K562 (cell line): ENCODE results near the gene TXNIP. TPM values are rescaled to one million over a fixed set of nuclear protein-coding genes. Genes with fewer than 3 reads are reported as not detected.

ENCODE experiments used
- ATAC-seq: fragments of 200-7000 bp; cut with Tn5 transposase; 3 replicates; pipeline ENCODE4 v1.9.1; 2020; ENCODE audit warnings: moderate library complexity
- BruUV-seq: library from RNA; stranded (reverse); fragments of 400-500 nt; replicated peaks from 2 replicates; lab custom pipeline; 2021; lab: Mats Ljungman, UMichigan
- CTCF ChIA-PET: fragments of 300-600 bp; formaldehyde crosslinking; extraction: SDS; loops from one replicate; lab custom pipeline; 2021; ENCODE audit warnings: low intra/inter-chr PET ratio; lab: Yijun Ruan, JAX
- POLR2A ChIA-PET: fragments of 300-600, 350-650 bp; sonication (Branson Sonifier 250); formaldehyde crosslinking; extraction: SDS; loops from one replicate; lab custom pipeline; 2021; ENCODE audit warnings: antibody characterized with exemption, inconsistent platforms; lab: Yijun Ruan, JAX
- DNase-seq, 4 experiments: peaks; one replicate each; pipeline versions ENCODE4 v3.0.0 to v3.0.0-alpha.2; 2011 to 2018; ENCODE audit warnings: low spot score in 3 of 4, mixed read lengths in 3 of 4; ENCODE audit errors: extremely low read depth in 1 of 4
- FAIRE-seq: peaks from 2 replicates; lab custom pipeline; 2011; peaks lifted over from hg19 to GRCh38; lab: Jason Lieb, UNC
- H2AFZ ChIP-seq: 2 replicates; pipeline ENCODE4 v1.6.0; 2011; ENCODE audit warnings: low read depth, low read length, control low read depth, inconsistent platforms
- H3K27ac ChIP-seq: fragments of 200-600 bp; 3 replicates; pipeline ENCODE4 v1.8.0; 2011; ENCODE audit warnings: low read depth, mild to moderate bottlenecking, control low read depth, inconsistent platforms, low read length, moderate library complexity, mixed read lengths; ENCODE audit errors: extremely low read depth
- H3K27me3 ChIP-seq, 2 experiments: fragments of 300-600 bp in 1 of 2; 2 replicates in 1 of 2; 3 replicates in 1 of 2; pipeline versions ENCODE4 v1.6.0 to v1.8.0; 2011; ENCODE audit warnings: inconsistent platforms in 2 of 2, low read length in 2 of 2, mild to moderate bottlenecking in 1 of 2, mixed read lengths in 1 of 2, moderate library complexity in 1 of 2; ENCODE audit not compliant: control insufficient read depth in 2 of 2, insufficient read depth in 2 of 2
- H3K36me3 ChIP-seq: fragments of 300-600 bp; 3 replicates; pipeline ENCODE4 v1.8.0; 2011; ENCODE audit warnings: mild to moderate bottlenecking, low read length, inconsistent platforms; ENCODE audit not compliant: control insufficient read depth, insufficient read depth
- H3K4me1 ChIP-seq, 2 experiments: fragments of 200-600 bp in 1 of 2; replicated peaks in 1 of 2; 2 replicates in 1 of 2; 3 replicates in 1 of 2; pipeline versions ENCODE4 v1.5.1 to v1.8.0; 2011; ENCODE audit warnings: inconsistent platforms in 2 of 2, low read length in 2 of 2, mild to moderate bottlenecking in 1 of 2, mixed read lengths in 1 of 2, moderate library complexity in 1 of 2; ENCODE audit not compliant: control insufficient read depth in 2 of 2, insufficient read depth in 2 of 2
- H3K4me2 ChIP-seq: 2 replicates; pipeline ENCODE4 v1.6.1; 2011; ENCODE audit warnings: low read length, control low read depth, inconsistent platforms, mixed read lengths; ENCODE audit not compliant: insufficient read depth
- H3K4me3 ChIP-seq: fragments of 200-600 bp; sonication (generic), shearing (Covaris generic); 2 replicates; pipeline ENCODE4 v1.5.1; 2016; ENCODE audit warnings: control low read depth, inconsistent platforms
- H3K79me2 ChIP-seq: fragments of 200-600 bp; 3 replicates; pipeline ENCODE4 v1.8.0; 2011; ENCODE audit warnings: low read length, inconsistent platforms; ENCODE audit not compliant: control insufficient read depth, insufficient read depth
- H3K9ac ChIP-seq, 2 experiments: 2 replicates each; pipeline versions ENCODE4 v1.6.0 to v1.6.1; 2011; ENCODE audit warnings: low read depth in 2 of 2, low read length in 2 of 2, control low read depth in 1 of 2, inconsistent platforms in 1 of 2, mild to moderate bottlenecking in 1 of 2, mixed read lengths in 1 of 2; ENCODE audit not compliant: insufficient read depth in 1 of 2
- H3K9me1 ChIP-seq: one replicate; pipeline ENCODE4 v1.6.0; 2011; ENCODE audit warnings: inconsistent platforms, mild to moderate bottlenecking, low read length, moderate library complexity; ENCODE audit not compliant: control insufficient read depth, insufficient read depth
- H3K9me3 ChIP-seq: replicated peaks from 2 replicates; pipeline ENCODE4 v1.5.1; 2011; ENCODE audit warnings: low read depth, low read length, inconsistent platforms; ENCODE audit not compliant: control insufficient read depth, insufficient read depth
- H4K20me1 ChIP-seq: replicated peaks from 2 replicates; pipeline ENCODE4 v1.6.1; 2011; ENCODE audit warnings: low read length, inconsistent platforms, mixed read lengths; ENCODE audit not compliant: control insufficient read depth, insufficient read depth
- ARNT ChIP-seq, 2 experiments: fragments of 450-650 bp; IDR thresholded peaks; 2 replicates each; pipeline ENCODE4 v1.6.1; 2016; ENCODE audit warnings: mild to moderate bottlenecking in 1 of 2
- CHD1 ChIP-seq: fragments of 200-600 bp; sonication (generic); IDR thresholded peaks from one replicate; pipeline ENCODE4 v1.6.1; 2012; ENCODE audit warnings: mild to moderate bottlenecking, moderate library complexity, low read length, inconsistent platforms
- FOSL1 ChIP-seq: fragments of 200-800 bp; sonication (Bioruptor generic); conservative IDR thresholded peaks from 2 replicates; pipeline ENCODE4 v1.6.1; 2016; ENCODE audit warnings: missing genetic modification characterization, missing compliant biosample characterization
- FUS ChIP-seq: fragments of 200-400 bp; formaldehyde crosslinking; optimal IDR thresholded peaks from 2 replicates; pipeline ENCODE3; 2017; ENCODE audit warnings: low read depth, low read length
- NONO ChIP-seq, 2 experiments: fragments of 200-400 bp in 1 of 2; fragments of 450-650 bp in 1 of 2; formaldehyde crosslinking in 1 of 2; IDR thresholded peaks; 2 replicates each; pipeline ENCODE4 v1.6.1; 2017; ENCODE audit warnings: low read depth in 2 of 2, mild to moderate bottlenecking in 2 of 2, moderate library complexity in 2 of 2, low read length in 1 of 2
- RFX1 ChIP-seq: fragments of 450-650 bp; IDR thresholded peaks from 2 replicates; pipeline ENCODE4 v1.6.1; 2016; ENCODE audit warnings: mild to moderate bottlenecking, moderate library complexity
- SREBF1 ChIP-seq: fragments of 150-350 bp; IDR thresholded peaks from 2 replicates; pipeline ENCODE4 v1.6.1; 2014; ENCODE audit warnings: antibody characterized with exemption, low read depth, low read length, borderline replicate concordance
- SRSF1 ChIP-seq: fragments of 200-400 bp; formaldehyde crosslinking; IDR thresholded peaks from 2 replicates; pipeline ENCODE4 v1.6.1; 2017; ENCODE audit warnings: mild to moderate bottlenecking, low read depth, low read length, moderate library complexity
- XRCC5 ChIP-seq: fragments of 200-400 bp; formaldehyde crosslinking; IDR thresholded peaks from 2 replicates; pipeline ENCODE4 v1.6.1; 2017; ENCODE audit warnings: low read depth, mild to moderate bottlenecking, low read length
- ZBTB1 ChIP-seq: sonication (generic); formaldehyde crosslinking; IDR thresholded peaks from 2 replicates; pipeline ENCODE4 v1.8.1; 2023; ENCODE audit warnings: missing genetic modification reagents, low read depth, mild to moderate bottlenecking, borderline replicate concordance
- ZNF134 ChIP-seq: fragments of 250-450 bp; sonication (Bioruptor Pico); conservative IDR thresholded peaks from 2 replicates; pipeline ENCODE4 v1.4.0; 2020
- ZNF347 ChIP-seq: fragments of 450-650 bp; formaldehyde crosslinking; IDR thresholded peaks from 2 replicates; pipeline ENCODE4 v1.4.0; 2020; ENCODE audit warnings: low read depth, mild to moderate bottlenecking, moderate library complexity
- WGBS: fragments of 100-300 bp; shearing (Covaris generic); methylation state at CpG from one replicate; pipeline ENCODE4 v1.1.6; 2016; ENCODE audit warnings: low coverage, mixed read lengths; ENCODE audit not compliant: insufficient coverage; ENCODE audit errors: missing lambda C conversion rate; 5-methylcytosine and 5-hydroxymethylcytosine counted together
- in situ Hi-C: fragments of 300-500 bp; cut with MboI; formaldehyde crosslinking; loops from 4 replicates; pipeline ENCODE4 v1.15.0; 2018; ENCODE audit warnings: inconsistent platforms, mixed read lengths
- intact Hi-C: fragments of 100-400 bp; cut with micrococcal nuclease; formaldehyde crosslinking; loops from 2 replicates; pipeline ENCODE4 v1.14.2; 2022
- polyA plus RNA-seq, 8 experiments: library from polyadenylated mRNA; depleted of rRNA in 4 of 8; stranded (reverse) in 5 of 8; unstranded in 3 of 8; fragments of >200 nt; fragmentation: Nextera tagmentation in 2 of 8; fragmentation: Illumina TruSeq in 1 of 8; extraction: Ambion mirVana in 2 of 8; extraction: Trizol in 1 of 8; gene quantifications; 2 replicates each; pipeline versions ENCODE4 v1.2.1 to v1.2.3, GENCODE V29; 2011 to 2014; ENCODE audit warnings: inconsistent platforms in 1 of 8, missing spikeins in 1 of 8
- total RNA-seq, 7 experiments: library from RNA; depleted of rRNA in 6 of 7; stranded (reverse); fragments of >200 nt in 6 of 7; fragmentation: Illumina TruSeq in 2 of 7; extraction: Trizol in 2 of 7; gene quantifications; 2 replicates each; pipeline versions ENCODE4 v1.2.1 to v1.2.3, GENCODE V29; 2011 to 2021; ENCODE audit warnings: low replicate concordance in 1 of 7
- TF ChIP-seq, protein P1 (sequence below): conservative IDR thresholded peaks from 2 replicates; pipeline ENCODE4 v1.6.1; 2011; ENCODE audit warnings: low read depth, mild to moderate bottlenecking, low read length; ENCODE audit not compliant: control insufficient read depth
- TF ChIP-seq, protein P2 (sequence below): sonication (generic); formaldehyde crosslinking; IDR thresholded peaks from 2 replicates; pipeline ENCODE4 v1.8.0; 2022; ENCODE audit warnings: missing genetic modification reagents, mild to moderate bottlenecking, borderline replicate concordance
- TF ChIP-seq, protein P3 (sequence below): IDR thresholded peaks from 2 replicates; pipeline ENCODE4 v1.6.1; 2011; ENCODE audit not compliant: insufficient read length; ENCODE audit errors: extremely low read depth

The TXNIP gene
- total and polyA plus RNA-seq, 9 of the 15 experiments (the other 6 are each of a cell fraction or from before 2014, with no cell fraction given): 120 to 499 (median 257) TPM

DNA sequence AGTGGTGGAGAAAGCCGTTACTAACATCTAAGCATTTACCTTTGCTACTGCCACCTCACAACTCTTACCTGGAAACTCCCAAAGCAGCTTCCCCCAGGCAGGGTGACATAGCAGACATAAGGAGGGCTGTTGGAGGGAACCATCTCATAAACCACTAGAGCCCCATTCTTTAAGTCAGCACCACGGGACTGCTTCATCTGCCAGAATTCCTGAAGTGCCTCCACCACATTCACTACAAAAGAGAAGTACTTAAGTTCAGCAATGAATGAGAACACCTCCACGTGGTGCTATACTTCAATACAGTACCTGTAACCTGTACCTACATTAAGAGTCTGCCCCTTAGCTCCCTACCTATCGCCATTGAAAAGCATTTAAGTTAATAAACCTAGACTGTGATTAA is 48.8 kb downstream of the TXNIP start:
- no peak for DNase-seq
- H3K9ac ChIP-seq: no peak overlapping the region
- H3K9me3 ChIP-seq: no peaks in the 10 kb centered on the region
- ChIA-PET CTCF (no interaction called here), POLR2A (interaction anchor here (0.5 to 1.8 kb wide), 2 partner anchors 21 to 49 kb away, joined by 3 to 4 read pairs; partner anchors contain the start of gene RBM8A)
- BruUV-seq: no TSS peak
- 55% methylated on average over 4 of the region's 4 CpGs for WGBS
- H3K4me3 ChIP-seq: no peak overlapping the region
- no peak overlapping the region for H2AFZ ChIP-seq
- H3K9me1 ChIP-seq: no peaks in the 10 kb centered on the region
- FAIRE-seq: no peak
- intact Hi-C loops (no loop called here), in situ Hi-C loops (no loop called here)
- no peak for ATAC-seq
- peaks cover 12% of the 10 kb centered on the region; the same call in 1 of the 3 replicates for H3K36me3 ChIP-seq
- no peak overlapping the region for H3K4me2 ChIP-seq
- no peaks in the 10 kb centered on the region for H3K27me3 ChIP-seq
- no peaks in the 10 kb centered on the region for H3K79me2 ChIP-seq
- no peak overlapping the region for H3K27ac ChIP-seq
- no peaks in the 10 kb centered on the region for H4K20me1 ChIP-seq
- H3K4me1 ChIP-seq: peaks cover 0 to 3% of the 10 kb centered on the region in 2 experiments; a peak in 3 of 5 replicates
- no peak for TF ChIP-seq RFX1
- TF ChIP-seq, protein P1, sequence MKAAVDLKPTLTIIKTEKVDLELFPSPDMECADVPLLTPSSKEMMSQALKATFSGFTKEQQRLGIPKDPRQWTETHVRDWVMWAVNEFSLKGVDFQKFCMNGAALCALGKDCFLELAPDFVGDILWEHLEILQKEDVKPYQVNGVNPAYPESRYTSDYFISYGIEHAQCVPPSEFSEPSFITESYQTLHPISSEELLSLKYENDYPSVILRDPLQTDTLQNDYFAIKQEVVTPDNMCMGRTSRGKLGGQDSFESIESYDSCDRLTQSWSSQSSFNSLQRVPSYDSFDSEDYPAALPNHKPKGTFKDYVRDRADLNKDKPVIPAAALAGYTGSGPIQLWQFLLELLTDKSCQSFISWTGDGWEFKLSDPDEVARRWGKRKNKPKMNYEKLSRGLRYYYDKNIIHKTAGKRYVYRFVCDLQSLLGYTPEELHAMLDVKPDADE: no peak
- no peak for TF ChIP-seq FUS
- no peak for TF ChIP-seq SREBF1
- no peak for TF ChIP-seq CHD1
- TF ChIP-seq SRSF1: no peak
- no peak for TF ChIP-seq ZNF134 (CRISPR knock-in tag)
- TF ChIP-seq ZNF347 (CRISPR knock-in tag): no peak
- no peak for TF ChIP-seq NONO (IDR thresholded peaks at IDR 0.05; ENCODE audit: low read depth in 2 of 2, low read length in 1 of 2)
- TF ChIP-seq FOSL1: no peak
- TF ChIP-seq, protein P2, sequence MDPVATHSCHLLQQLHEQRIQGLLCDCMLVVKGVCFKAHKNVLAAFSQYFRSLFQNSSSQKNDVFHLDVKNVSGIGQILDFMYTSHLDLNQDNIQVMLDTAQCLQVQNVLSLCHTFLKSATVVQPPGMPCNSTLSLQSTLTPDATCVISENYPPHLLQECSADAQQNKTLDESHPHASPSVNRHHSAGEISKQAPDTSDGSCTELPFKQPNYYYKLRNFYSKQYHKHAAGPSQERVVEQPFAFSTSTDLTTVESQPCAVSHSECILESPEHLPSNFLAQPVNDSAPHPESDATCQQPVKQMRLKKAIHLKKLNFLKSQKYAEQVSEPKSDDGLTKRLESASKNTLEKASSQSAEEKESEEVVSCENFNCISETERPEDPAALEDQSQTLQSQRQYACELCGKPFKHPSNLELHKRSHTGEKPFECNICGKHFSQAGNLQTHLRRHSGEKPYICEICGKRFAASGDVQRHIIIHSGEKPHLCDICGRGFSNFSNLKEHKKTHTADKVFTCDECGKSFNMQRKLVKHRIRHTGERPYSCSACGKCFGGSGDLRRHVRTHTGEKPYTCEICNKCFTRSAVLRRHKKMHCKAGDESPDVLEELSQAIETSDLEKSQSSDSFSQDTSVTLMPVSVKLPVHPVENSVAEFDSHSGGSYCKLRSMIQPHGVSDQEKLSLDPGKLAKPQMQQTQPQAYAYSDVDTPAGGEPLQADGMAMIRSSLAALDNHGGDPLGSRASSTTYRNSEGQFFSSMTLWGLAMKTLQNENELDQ: no peak
- TF ChIP-seq ARNT (IDR thresholded peaks at IDR 0.05): no peak
- no peak for TF ChIP-seq ZBTB1 (CRISPR knock-in tag)
- TF ChIP-seq, protein P3, sequence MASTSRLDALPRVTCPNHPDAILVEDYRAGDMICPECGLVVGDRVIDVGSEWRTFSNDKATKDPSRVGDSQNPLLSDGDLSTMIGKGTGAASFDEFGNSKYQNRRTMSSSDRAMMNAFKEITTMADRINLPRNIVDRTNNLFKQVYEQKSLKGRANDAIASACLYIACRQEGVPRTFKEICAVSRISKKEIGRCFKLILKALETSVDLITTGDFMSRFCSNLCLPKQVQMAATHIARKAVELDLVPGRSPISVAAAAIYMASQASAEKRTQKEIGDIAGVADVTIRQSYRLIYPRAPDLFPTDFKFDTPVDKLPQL: no peak
- no peak for TF ChIP-seq XRCC5
